Endothelial cell of umbilical vein (primary cell): ENCODE data around the gene GPNMB. TPM values are rescaled to one million over a fixed set of nuclear protein-coding genes. Genes with fewer than 3 reads are reported as not detected.

Source experiments
- BruUV-seq: library from RNA; stranded (reverse); fragments of 400-500 nt; replicated peaks from 2 replicates; lab custom pipeline; 2021; lab: Mats Ljungman, UMichigan
- CTCF ChIA-PET: fragments of 300-600, 350-600 bp; sonication (Branson Sonifier 250); formaldehyde crosslinking; loops from one replicate; lab custom pipeline; 2021; ENCODE audit warnings: antibody characterized with exemption, inconsistent platforms; lab: Charles Lee
- POLR2A ChIA-PET: fragments of 300-600, 350-600 bp; sonication (Branson Sonifier 250); formaldehyde crosslinking; loops from one replicate; lab custom pipeline; 2021; ENCODE audit warnings: antibody characterized with exemption, inconsistent platforms; lab: Charles Lee
- DNase-seq: peaks from one replicate; pipeline ENCODE4 v3.0.0-alpha.2; 2011; ENCODE audit warnings: low read depth, low spot score
- FAIRE-seq: peaks from 2 replicates; lab custom pipeline; 2011; peaks lifted over from hg19 to GRCh38; lab: Jason Lieb, UNC
- H2AFZ ChIP-seq: 2 replicates; pipeline ENCODE4 v1.6.0; 2012; ENCODE audit warnings: low read depth, low read length, control low read depth, inconsistent platforms
- H3K27ac ChIP-seq: 2 replicates; pipeline ENCODE4 v1.5.1; 2011; ENCODE audit warnings: low read depth, mild to moderate bottlenecking, control low read depth, low read length, moderate library complexity; ENCODE audit not compliant: insufficient read depth
- H3K27me3 ChIP-seq, 2 experiments: 2 replicates each; pipeline versions ENCODE4 v1.6.0 to v1.6.1; 2011; ENCODE audit warnings: low read length in 2 of 2, mixed read lengths in 1 of 2; ENCODE audit not compliant: control insufficient read depth in 2 of 2, insufficient read depth in 2 of 2
- H3K36me3 ChIP-seq, 2 experiments: 2 replicates in 1 of 2; 3 replicates in 1 of 2; pipeline ENCODE4 v1.5.1; 2011; ENCODE audit warnings: low read length in 2 of 2, mild to moderate bottlenecking in 1 of 2, moderate library complexity in 1 of 2; ENCODE audit not compliant: control insufficient read depth in 2 of 2, insufficient read depth in 2 of 2; ENCODE audit errors: extremely low read depth in 1 of 2
- H3K4me1 ChIP-seq: 3 replicates; pipeline ENCODE4 v1.5.1; 2011; ENCODE audit warnings: mild to moderate bottlenecking, low read length; ENCODE audit not compliant: control insufficient read depth, insufficient read depth; ENCODE audit errors: extremely low read depth
- H3K4me2 ChIP-seq: 2 replicates; pipeline ENCODE4 v1.6.1; 2011; ENCODE audit warnings: low read length, control low read depth, mixed read lengths; ENCODE audit not compliant: insufficient read depth
- H3K4me3 ChIP-seq, 3 experiments: fragments of 200-600 bp in 1 of 3; sonication (generic), shearing (Covaris generic) in 1 of 3; replicated peaks in 1 of 3; 2 replicates each; pipeline ENCODE4 v1.5.1; 2011 to 2016; ENCODE audit warnings: control low read depth in 3 of 3, low read length in 3 of 3, mild to moderate bottlenecking in 2 of 3, inconsistent platforms in 1 of 3, low read depth in 1 of 3, moderate library complexity in 1 of 3; ENCODE audit not compliant: insufficient read depth in 1 of 3
- H3K79me2 ChIP-seq: 2 replicates; pipeline ENCODE4 v1.6.0; 2012; ENCODE audit warnings: low read length, inconsistent platforms; ENCODE audit not compliant: control insufficient read depth, insufficient read depth
- H3K9ac ChIP-seq: replicated peaks from 2 replicates; pipeline ENCODE3; 2011; ENCODE audit warnings: low read length, control low read depth; ENCODE audit not compliant: insufficient read depth; ENCODE audit errors: extremely low read depth
- H3K9me1 ChIP-seq: replicated peaks from 3 replicates; pipeline ENCODE4 v1.6.0; 2011; ENCODE audit warnings: mild to moderate bottlenecking, low read length; ENCODE audit not compliant: control insufficient read depth, insufficient read depth; ENCODE audit errors: extremely low read depth
- H3K9me3 ChIP-seq: replicated peaks from 2 replicates; pipeline ENCODE4 v1.5.1; 2012; ENCODE audit warnings: low read length, inconsistent platforms; ENCODE audit not compliant: control insufficient read depth, insufficient read depth
- H4K20me1 ChIP-seq: replicated peaks from 2 replicates; pipeline ENCODE3; 2011; ENCODE audit warnings: mild to moderate bottlenecking, low read length; ENCODE audit not compliant: control insufficient read depth, insufficient read depth; ENCODE audit errors: extremely low read depth
- EZH2 ChIP-seq: IDR thresholded peaks from 2 replicates; pipeline ENCODE4 v1.6.1; 2012; ENCODE audit warnings: borderline replicate concordance, low read depth, mild to moderate bottlenecking, moderate library complexity, low read length, inconsistent platforms; ENCODE audit not compliant: severe bottlenecking
- FOS ChIP-seq: IDR thresholded peaks from 2 replicates; pipeline ENCODE4 v1.6.1; 2011; ENCODE audit warnings: mild to moderate bottlenecking, low read length, moderate library complexity, borderline replicate concordance; ENCODE audit not compliant: insufficient read depth
- GATA2 ChIP-seq: IDR thresholded peaks from 2 replicates; pipeline ENCODE4 v1.7.0; 2011; ENCODE audit warnings: low read depth, mild to moderate bottlenecking, moderate library complexity, mixed read lengths, low read length; ENCODE audit not compliant: insufficient read length, insufficient read depth
- JUN ChIP-seq: IDR thresholded peaks from 2 replicates; pipeline ENCODE4 v1.6.1; 2011; ENCODE audit warnings: borderline replicate concordance, low read depth; ENCODE audit not compliant: insufficient read length, insufficient read depth
- POLR2A ChIP-seq: IDR thresholded peaks from 2 replicates; pipeline ENCODE4 v1.6.1; 2012; ENCODE audit warnings: low read depth, mild to moderate bottlenecking, control low read depth, low read length
- dilution Hi-C: fragments of 300-500 bp; cut with MboI; formaldehyde crosslinking; loops from one replicate; pipeline ENCODE4 v1.15.0; 2019; ENCODE audit warnings: low sequenced_read_pairs; ENCODE audit not compliant: extremely low pct_ligation_motif_present
- intact Hi-C: fragments of 100-400 bp; cut with micrococcal nuclease; formaldehyde crosslinking; loops from one replicate; pipeline ENCODE4 v1.10.0; 2022
- polyA plus RNA-seq, 4 experiments: library from polyadenylated mRNA; depleted of rRNA in 3 of 4; stranded (reverse) in 3 of 4; unstranded in 1 of 4; fragments of >200 nt; gene quantifications; 2 replicates each; pipeline versions ENCODE4 v1.2.1 to v1.2.3, GENCODE V29; 2011 to 2012; ENCODE audit warnings: missing spikeins in 1 of 4
- total RNA-seq: library from RNA; stranded (reverse); gene quantifications from 2 replicates; pipeline ENCODE4 v1.2.3, GENCODE V29; 2021
- TF ChIP-seq, protein P1 (sequence below), 2 donors: IDR thresholded peaks; 1 replicate in 1 of 2; 2 replicates in 1 of 2; pipeline ENCODE4 v1.5.1; 2011; ENCODE audit warnings: low read length in 2 of 2, mild to moderate bottlenecking in 2 of 2, moderate library complexity in 2 of 2, control low read depth in 1 of 2, inconsistent platforms in 1 of 2, low read depth in 1 of 2; ENCODE audit not compliant: insufficient read depth in 1 of 2; ENCODE audit errors: extremely low read depth in 1 of 2

GPNMB gene
- total and polyA plus RNA-seq, 2 donors (not counting 3 experiments of a cell fraction or from before 2014, with no cell fraction given), result 0.29 to 0.33 TPM

GRCh38 chr7:23299770-23300300 is 53.3 kb downstream of the GPNMB start:
- Histone ChIP-seq H4K20me1 (no peaks in the 10 kb centered on the region), H3K9me3 (no peaks in the 10 kb centered on the region), H2AFZ (no peak overlapping the region), H3K9ac (peak overlapping the region; percentile 56), H3K9me1 (no peaks in the 10 kb centered on the region), H3K27ac (peak overlapping the region; percentile 32), H3K36me3 (no peaks in the 10 kb centered on the region), H3K4me1 (peaks cover 11% of the 10 kb centered on the region), H3K79me2 (peaks cover 42% of the 10 kb centered on the region), H3K4me3 (peak overlapping the region; percentile 73 to 81 (median 75)), H3K27me3 (no peaks in the 10 kb centered on the region), H3K4me2 (peak overlapping the region; percentile 91)
- TF ChIP-seq GATA2 (no peak), POLR2A (peak; percentile 42), JUN (no peak), FOS (no peak), EZH2 (no peak)
- TF ChIP-seq, protein P1, sequence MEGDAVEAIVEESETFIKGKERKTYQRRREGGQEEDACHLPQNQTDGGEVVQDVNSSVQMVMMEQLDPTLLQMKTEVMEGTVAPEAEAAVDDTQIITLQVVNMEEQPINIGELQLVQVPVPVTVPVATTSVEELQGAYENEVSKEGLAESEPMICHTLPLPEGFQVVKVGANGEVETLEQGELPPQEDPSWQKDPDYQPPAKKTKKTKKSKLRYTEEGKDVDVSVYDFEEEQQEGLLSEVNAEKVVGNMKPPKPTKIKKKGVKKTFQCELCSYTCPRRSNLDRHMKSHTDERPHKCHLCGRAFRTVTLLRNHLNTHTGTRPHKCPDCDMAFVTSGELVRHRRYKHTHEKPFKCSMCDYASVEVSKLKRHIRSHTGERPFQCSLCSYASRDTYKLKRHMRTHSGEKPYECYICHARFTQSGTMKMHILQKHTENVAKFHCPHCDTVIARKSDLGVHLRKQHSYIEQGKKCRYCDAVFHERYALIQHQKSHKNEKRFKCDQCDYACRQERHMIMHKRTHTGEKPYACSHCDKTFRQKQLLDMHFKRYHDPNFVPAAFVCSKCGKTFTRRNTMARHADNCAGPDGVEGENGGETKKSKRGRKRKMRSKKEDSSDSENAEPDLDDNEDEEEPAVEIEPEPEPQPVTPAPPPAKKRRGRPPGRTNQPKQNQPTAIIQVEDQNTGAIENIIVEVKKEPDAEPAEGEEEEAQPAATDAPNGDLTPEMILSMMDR (IDR thresholded peaks at IDR 0.05; ENCODE audit: extremely low read depth in 1 of 2, insufficient read depth in 1 of 2, low read depth in 1 of 2, low read length in 2 of 2), result no peak
- FAIRE-seq (no peak), DNase-seq (peak; percentile 36)
- CTCF ChIA-PET, result interaction anchor here (1.0 to 2.1 kb wide), 5 partner anchors 27 to 168 kb away, joined by 3 to 7 read pairs (median 4); no protein-coding TSS in a partner anchor
- POLR2A ChIA-PET, result interaction anchor here (1.0 kb wide), 1 partner anchor 48 kb away, joined by 4 read pairs; no protein-coding TSS in a partner anchor
- intact Hi-C loops (loop anchor here (1.0 to 5.0 kb wide), 4 partner anchors 35 to 117 kb away; no protein-coding TSS in a partner anchor), dilution Hi-C loops (loop anchor here (25.0 kb wide), 1 partner anchor 212 kb away; no protein-coding TSS in a partner anchor)
- BruUV-seq, result no TSS peak
